Kidney glomerular epithelial cell (primary cell): ENCODE data around the gene MAP3K14.
"Not testable (repeated sequence)": the region's sequence is repeated elsewhere in the genome, so short reads cannot be mapped to it uniquely, and the experiment has no call there.

Source experiments
- DNase-seq: peaks from one replicate; lab custom pipeline; 2025; lab: John Stamatoyannopoulos, UW

MAP3K14 gene

GRCh38 chr17:45316434-45317110 lies at the start of gene MAP3K14:
Gene MAP3K14, minus strand, starts transcription at chr17:45317020. Its CDS starts 26,275 bp downstream, at chr17:45290745.
- DNase-seq = peak; percentile 82

DNA sequence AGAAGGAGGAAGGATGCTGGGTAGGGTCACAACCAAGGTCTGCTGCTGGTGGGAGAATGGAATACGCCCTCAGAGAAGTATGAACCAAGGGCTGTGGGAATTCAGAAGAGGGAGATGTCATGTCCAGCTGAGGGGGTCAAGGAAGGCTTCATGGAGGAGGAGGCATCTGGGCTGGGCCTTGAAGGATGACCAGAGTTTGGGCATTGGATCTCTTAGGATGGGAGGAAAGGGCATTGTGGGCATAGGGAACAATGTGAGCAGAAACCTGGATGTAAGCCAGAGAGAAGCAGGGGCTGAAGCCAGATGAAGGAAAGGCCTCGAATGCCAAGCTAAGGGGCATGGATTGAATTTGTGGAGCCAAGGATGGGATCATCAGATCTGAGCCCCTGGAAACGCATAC lies 49.2 kb upstream of the MAP3K14 start:
- DNase-seq = no peak

- no peak for DNase-seq
These were observed 47.9 kb upstream of the MAP3K14 start for GRCh38 chr17:45364531-45365390.

GRCh38 chr17:45363498-45363897 lies 46.7 kb upstream of the MAP3K14 start:
- DNase-seq = no peak

GRCh38 chr17:45361976-45362375 lies 45.2 kb upstream of the MAP3K14 start:
- DNase-seq = no peak

- no peak for DNase-seq
These were observed 44.6 kb upstream of the MAP3K14 start for GRCh38 chr17:45361451-45361850.

GRCh38 chr17:45357364-45357997 lies 40.7 kb upstream of the MAP3K14 start:
- no peak for DNase-seq

GRCh38 chr17:45355087-45355486 lies 38.3 kb upstream of the MAP3K14 start:
- DNase-seq = no peak

- no peak for DNase-seq
These were observed 36.2 kb upstream of the MAP3K14 start for GRCh38 chr17:45353043-45353442.

DNA sequence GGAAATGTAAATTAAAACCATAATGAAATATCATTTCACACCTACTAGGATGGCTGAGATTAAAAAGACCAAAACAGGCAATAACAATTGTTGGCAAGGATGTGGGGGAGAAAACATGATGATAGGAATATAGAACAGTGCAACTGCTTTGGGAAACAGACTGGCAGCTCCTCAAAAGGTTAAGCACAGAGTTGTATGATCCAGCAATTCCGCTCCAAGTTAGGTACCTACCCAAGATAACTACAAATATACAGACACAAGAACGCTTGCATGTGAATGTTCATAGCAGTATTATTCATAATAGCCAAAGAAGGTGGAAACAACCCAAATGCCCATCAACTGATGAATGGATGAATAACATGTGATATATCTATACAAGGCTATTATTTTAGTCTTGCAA lies 35.0 kb upstream of the MAP3K14 start:
- no peak for DNase-seq

- no peak for DNase-seq
These were observed 30.6 kb upstream of the MAP3K14 start for GRCh38 chr17:45347444-45347843.

DNA sequence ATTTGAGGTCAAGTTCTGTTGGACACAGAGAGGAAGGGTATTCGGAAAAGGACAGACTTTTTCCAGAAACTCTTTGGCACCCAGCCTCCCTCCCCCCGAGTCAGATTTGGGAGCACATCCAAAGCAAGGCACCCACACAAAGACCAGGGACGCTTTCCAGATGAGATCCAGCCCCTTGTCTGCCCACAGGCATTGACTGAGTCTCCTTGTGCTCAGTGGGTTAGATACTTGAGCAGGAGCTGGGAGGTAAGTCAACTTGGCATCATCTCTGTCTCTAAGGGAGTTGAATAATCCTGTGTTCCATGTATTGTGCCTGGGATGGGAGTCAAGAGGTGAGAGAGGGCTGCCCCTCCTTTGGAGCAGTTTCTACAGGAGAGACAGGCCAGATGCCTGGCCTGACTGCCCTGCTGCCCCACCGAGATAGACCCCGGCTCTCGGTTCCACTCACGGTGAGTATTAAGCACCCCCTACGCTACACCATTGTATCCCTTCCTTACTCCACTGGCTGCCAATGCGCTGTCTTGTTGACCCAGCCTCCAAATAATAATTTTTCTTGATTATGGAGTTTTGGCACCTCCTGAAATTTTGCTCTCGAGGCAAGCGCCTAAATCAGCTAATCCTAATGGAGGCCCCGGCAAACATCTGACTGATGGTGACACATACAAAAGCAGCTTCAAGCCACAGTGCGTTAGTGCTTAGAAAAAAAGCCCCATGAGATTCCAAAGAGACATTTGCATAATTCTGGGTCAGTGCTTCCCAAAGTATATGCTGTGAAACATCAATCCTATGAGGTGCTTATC lies 29.6 kb upstream of the MAP3K14 start:
- DNase-seq = no peak

GRCh38 chr17:45345554-45346215 lies 28.9 kb upstream of the MAP3K14 start:
- DNase-seq = no peak

DNA sequence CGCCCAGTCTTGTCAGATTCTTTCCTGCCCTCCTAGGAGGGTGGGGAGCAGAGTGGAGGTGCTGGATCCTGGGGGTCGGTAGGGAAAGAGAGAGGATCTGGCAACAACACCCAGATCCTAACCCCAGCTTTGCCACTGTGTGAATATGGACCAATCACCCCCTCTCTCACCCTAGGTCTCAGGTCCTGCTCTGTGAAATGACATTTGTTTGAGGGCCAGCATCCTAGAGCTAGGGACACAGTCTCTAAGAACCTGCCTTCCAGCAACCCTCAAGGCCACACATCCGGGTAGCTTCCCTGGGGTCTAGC lies 28.4 kb upstream of the MAP3K14 start:
- no peak for DNase-seq

- DNase-seq = not testable (repeated sequence)
These were observed 27.3 kb upstream of the MAP3K14 start for GRCh38 chr17:45343967-45344664.

DNA sequence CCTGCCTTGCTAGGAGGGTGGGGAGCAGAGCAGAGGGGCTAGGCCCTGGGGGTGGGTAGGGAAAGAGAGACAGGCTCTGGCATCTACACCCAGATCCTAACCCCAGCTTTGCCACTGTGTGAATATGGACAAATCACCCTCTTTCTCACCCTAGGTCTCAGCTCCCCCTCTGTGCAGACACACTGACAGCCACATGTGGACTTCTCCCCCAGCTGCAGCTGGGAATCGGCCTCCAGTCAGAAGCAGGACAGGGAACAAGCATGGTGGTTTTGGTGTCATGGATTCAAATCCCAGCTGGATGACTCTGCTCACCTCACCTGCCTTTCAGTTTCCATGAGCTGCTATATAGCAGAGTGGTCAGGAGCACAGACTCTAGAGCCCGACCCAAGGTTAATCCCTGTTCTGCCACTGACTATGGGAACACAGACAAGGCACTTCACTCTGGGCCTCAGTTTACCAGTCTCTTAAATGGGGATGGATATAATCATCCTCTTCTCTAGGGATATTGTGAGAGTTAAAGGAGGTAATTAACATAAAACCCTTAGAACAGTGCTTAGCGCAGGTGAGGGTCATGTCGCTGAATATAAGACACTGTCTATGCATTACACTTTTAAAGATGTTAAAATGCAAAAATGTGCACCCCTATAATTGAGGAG lies 26.2 kb upstream of the MAP3K14 start:
- DNase-seq = no peak

DNA sequence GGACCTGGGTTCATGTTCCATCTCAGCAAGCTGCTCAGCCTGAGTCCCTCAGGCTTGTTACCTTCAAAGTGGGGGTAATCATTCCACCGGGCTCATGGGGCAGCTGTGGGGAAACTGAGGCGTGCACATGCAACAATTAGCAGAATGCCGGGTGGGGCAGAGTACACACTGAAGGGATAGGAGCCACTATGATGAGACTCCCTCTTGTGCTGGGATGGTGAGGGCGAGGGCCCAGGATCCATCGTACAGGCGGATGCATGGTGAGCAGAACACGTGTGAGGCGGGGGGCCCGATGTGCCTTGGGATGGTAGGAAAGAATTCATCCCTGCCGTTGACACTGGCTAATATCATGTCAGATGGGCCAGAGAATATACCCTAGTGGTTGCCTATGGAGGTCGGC lies 25.5 kb upstream of the MAP3K14 start:
- DNase-seq = no peak

DNA sequence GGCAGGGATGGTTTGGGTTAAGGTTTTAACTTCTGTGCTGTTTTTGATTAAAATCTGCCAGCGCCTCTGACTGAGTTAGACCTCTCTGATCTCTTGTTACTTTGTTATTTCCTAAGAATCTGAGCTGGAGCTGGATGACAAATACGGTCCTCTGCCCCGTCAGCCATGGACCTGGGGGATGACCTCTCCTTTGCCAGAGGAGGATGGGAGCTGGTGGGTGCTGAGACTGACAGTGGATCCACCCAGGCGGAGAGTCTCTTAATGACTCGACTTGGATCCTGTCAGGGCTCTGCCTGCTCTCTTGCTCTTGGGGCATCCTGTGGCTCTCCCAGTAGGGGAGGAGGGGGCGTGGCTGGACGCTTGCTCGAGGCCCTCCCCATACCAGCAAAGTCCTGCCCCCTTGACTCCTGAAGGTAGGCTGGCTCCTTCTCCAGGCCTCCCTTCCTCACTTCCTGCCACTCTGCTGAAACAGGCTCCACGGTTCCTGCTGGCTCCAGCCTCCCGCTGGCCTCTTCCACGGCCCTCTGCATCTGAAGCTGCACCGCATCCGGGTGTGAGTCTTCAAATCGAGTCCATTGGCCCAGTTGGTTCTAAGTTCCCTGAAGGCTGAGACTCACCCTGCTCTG lies 24.8 kb upstream of the MAP3K14 start:
- peak; percentile 92 for DNase-seq

DNA sequence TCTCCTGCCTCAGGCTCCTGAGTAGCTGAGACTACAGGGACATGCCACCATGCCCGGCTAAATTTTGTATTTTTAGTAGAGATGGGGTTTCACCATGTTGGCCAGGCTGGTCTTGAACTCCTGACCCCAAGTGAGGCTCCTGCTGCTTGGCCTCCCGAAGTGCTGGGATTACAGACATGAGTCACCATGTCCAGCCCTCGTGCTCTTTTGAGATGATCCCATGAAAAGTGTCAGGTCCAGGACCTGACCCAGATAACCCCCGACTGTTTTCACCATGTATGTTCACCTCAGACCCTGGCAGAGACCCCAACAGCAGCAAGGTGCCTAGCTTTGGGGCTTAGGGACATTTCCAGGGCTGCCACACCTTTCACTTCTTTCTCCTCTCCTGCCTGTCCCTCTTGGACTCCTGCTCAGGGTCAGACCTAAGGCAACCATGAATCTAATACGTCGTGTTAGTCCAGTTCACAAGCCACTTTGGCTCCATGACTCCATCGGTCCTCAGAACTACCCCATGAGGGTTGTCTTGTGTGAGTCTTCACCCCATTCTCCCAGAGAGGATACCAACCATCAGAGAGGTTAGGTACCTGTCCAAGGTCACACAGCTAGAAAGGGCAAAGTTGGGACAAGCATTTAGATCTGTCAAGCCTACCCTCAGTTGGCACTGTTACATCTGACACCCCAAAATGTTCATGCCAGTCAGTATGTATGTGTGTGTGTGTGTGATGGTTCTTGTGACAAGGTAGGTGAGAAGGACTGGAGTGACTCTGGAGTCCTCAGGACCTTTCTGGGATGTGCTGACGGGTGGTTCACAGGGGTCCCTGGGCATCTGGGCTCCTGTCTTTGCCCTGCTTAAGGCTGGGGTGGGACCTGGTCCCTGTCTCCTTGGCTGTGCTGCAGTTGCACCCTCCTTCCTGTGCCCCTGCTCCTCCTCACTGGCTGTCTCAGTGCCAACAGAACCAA lies 23.1 kb upstream of the MAP3K14 start:
- DNase-seq = no peak
